WTC11 (cell line): Measurements from ENCODE around the gene SNX25.

Source experiments
- AR ChIP-seq: fragments of 250-450 bp; sonication (Bioruptor Pico); IDR thresholded peaks from 2 replicates; pipeline ENCODE4 v1.9.0; 2021; ENCODE audit warnings: mild to moderate bottlenecking
- CTCF ChIP-seq: fragments of 200-600 bp; IDR thresholded peaks from 2 replicates; pipeline ENCODE4 v1.8.0; 2022; ENCODE audit warnings: antibody characterized with exemption
- ELF4 ChIP-seq: sonication (generic); formaldehyde crosslinking; IDR thresholded peaks from 2 replicates; pipeline ENCODE4 v1.8.1; 2022; ENCODE audit warnings: low read depth, mild to moderate bottlenecking, moderate library complexity, missing genetic modification reagents
- IRF2 ChIP-seq: sonication (generic); formaldehyde crosslinking; IDR thresholded peaks from 2 replicates; pipeline ENCODE4 v1.8.0; 2022; ENCODE audit warnings: low read depth, missing genetic modification reagents, borderline replicate concordance
- JUN ChIP-seq: sonication (generic); formaldehyde crosslinking; IDR thresholded peaks from 2 replicates; pipeline ENCODE4 v1.8.0; 2023; ENCODE audit warnings: mild to moderate bottlenecking, missing genetic modification reagents
- MLX ChIP-seq: sonication (generic); formaldehyde crosslinking; IDR thresholded peaks from 2 replicates; pipeline ENCODE4 v1.8.1; 2023; ENCODE audit warnings: mild to moderate bottlenecking, missing genetic modification reagents, moderate library complexity
- PRRX2 ChIP-seq: fragments of 250-450 bp; sonication (Bioruptor Pico); IDR thresholded peaks from 2 replicates; pipeline ENCODE4 v1.8.0; 2021; ENCODE audit warnings: mild to moderate bottlenecking
- SP1 ChIP-seq: sonication (generic); formaldehyde crosslinking; conservative IDR thresholded peaks from 2 replicates; pipeline ENCODE4 v1.8.1; 2022; ENCODE audit warnings: missing genetic modification reagents
- ZNF512 ChIP-seq: sonication (generic); formaldehyde crosslinking; IDR thresholded peaks from 2 replicates; pipeline ENCODE4 v1.8.1; 2022; ENCODE audit warnings: missing genetic modification reagents, borderline replicate concordance
- TF ChIP-seq, protein P1 (sequence below): sonication (generic); formaldehyde crosslinking; conservative IDR thresholded peaks from 2 replicates; pipeline ENCODE4 v1.8.1; 2023; ENCODE audit warnings: mild to moderate bottlenecking, low read depth, missing genetic modification reagents, moderate library complexity

GRCh38 chr4:185225940-185226339, 16.5 kb downstream of the SNX25 start:
- TF ChIP-seq ELF4 (no peak), CTCF (no peak), SP1 (CRISPR knock-in tag) (no peak), MLX (CRISPR knock-in tag) (no peak), IRF2 (no peak), ZNF512 (CRISPR knock-in tag) (no peak), AR (CRISPR knock-in tag) (no peak), PRRX2 (CRISPR knock-in tag) (no peak), JUN (CRISPR knock-in tag) (no peak)
- TF ChIP-seq, protein P1, sequence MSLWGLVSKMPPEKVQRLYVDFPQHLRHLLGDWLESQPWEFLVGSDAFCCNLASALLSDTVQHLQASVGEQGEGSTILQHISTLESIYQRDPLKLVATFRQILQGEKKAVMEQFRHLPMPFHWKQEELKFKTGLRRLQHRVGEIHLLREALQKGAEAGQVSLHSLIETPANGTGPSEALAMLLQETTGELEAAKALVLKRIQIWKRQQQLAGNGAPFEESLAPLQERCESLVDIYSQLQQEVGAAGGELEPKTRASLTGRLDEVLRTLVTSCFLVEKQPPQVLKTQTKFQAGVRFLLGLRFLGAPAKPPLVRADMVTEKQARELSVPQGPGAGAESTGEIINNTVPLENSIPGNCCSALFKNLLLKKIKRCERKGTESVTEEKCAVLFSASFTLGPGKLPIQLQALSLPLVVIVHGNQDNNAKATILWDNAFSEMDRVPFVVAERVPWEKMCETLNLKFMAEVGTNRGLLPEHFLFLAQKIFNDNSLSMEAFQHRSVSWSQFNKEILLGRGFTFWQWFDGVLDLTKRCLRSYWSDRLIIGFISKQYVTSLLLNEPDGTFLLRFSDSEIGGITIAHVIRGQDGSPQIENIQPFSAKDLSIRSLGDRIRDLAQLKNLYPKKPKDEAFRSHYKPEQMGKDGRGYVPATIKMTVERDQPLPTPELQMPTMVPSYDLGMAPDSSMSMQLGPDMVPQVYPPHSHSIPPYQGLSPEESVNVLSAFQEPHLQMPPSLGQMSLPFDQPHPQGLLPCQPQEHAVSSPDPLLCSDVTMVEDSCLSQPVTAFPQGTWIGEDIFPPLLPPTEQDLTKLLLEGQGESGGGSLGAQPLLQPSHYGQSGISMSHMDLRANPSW (CRISPR knock-in tag) = no peak
